NCI-H460 (cell line): ENCODE data around the gene C10orf105. TPM values are rescaled to one million over a fixed set of nuclear protein-coding genes. Genes with fewer than 3 reads are reported as not detected.

Source experiments
- DNase-seq: peaks from one replicate; pipeline ENCODE4 v3.0.0-alpha.2; 2016; ENCODE audit warnings: low read depth; ENCODE audit errors: extremely low read depth
- polyA plus RNA-seq: library from polyadenylated mRNA; depleted of rRNA; stranded (reverse); fragments of >200 nt; gene quantifications from 2 replicates; pipeline ENCODE4 v1.2.3, GENCODE V29; 2014; cell fraction: nucleus; rRNA removed
- total RNA-seq: library from RNA; depleted of rRNA; stranded (reverse); fragments of >200 nt; shearing (Covaris generic); gene quantifications from 2 replicates; pipeline ENCODE4 v1.2.3, GENCODE V29; 2014; rRNA removed

C10orf105 gene, protein sequence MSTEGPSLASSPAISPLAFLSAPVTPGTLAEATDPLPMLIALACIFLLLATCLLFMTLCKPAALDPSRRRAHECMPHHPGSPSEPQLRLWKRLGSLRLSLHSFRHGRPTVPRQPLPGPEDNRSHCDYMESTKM
- total RNA-seq = not detected in 2 replicates
- polyA plus RNA-seq = not detected in 2 replicates

GRCh38 chr10:71719464-71720201, at the start of gene C10orf105:
TSS of gene C10orf105 (minus strand) at chr10:71719778. CDS start at chr10:71716337, 3,441 bp downstream.
- no peak for DNase-seq

DNA sequence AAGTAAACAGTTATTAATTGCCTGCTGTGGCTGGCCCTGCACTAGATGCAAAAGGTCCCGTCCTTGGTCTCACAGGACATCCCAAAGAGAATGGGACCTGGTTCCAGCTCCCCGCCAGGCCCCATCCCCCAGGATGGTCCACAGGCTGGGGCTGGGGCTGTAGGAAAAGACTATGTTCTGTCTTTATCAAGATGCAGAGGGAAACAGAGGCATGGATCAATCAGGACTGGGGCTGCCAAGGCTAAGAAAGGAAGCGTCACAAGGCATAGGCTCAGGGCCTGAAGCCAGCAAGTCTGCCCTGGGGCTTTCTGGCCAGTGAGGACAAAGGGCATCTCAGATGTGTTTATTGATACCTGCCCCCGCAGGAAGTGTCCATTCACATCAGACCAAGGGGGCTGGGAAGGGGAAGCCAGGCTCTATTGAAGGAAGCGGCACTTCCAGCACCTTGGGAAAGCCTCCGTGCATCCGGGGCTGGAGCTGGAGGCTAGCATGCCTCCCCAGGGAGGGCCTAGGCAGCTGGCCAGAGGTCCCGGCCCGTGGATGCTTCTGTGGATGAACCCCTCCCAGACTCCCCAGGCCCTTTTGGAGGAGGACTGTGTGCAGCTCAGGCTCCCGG, 48.0 kb upstream of the C10orf105 start:
- peak; percentile 48 for DNase-seq

GRCh38 chr10:71766717-71767419, 47.3 kb upstream of the C10orf105 start:
- peak; percentile 92 for DNase-seq

DNA sequence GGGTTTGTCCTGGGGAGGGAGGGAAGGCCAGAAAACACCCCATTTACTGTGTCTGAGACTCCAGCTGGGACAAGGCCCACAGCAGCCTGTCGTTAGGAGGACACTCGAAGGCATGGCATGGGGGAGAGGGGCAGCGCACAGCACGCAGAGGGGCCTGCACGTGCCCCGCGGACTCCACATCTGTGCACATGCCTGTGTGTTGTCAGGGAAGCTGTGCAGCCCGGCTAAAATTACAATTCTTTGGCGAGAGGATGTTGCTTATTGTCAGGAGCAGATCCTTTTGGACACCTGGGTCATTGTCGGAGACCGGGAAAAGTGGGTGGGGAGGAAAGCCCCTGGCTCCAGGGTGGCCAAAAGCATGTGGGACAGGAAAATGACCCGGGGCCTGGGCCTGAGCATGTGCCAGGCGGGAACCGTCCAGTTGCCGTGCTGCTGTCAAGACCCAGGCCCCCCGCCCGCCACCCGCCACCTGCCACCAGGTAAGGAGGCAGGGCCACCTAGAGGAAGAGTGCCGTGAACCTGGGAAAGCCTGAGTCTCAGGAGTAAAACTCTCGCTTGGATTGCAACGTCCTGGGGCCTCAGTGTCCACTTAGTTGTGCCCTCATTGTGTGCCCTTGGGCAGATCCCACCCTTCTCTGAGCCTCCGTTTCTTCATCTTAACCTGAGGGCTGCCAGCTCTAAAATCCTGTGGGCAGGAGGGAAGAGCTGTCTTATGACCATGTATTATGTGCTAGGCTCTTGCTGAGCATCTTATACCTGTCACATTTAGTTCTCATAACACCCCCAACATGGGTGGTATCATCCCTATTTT, 46.5 kb upstream of the C10orf105 start:
- no peak for DNase-seq

DNA sequence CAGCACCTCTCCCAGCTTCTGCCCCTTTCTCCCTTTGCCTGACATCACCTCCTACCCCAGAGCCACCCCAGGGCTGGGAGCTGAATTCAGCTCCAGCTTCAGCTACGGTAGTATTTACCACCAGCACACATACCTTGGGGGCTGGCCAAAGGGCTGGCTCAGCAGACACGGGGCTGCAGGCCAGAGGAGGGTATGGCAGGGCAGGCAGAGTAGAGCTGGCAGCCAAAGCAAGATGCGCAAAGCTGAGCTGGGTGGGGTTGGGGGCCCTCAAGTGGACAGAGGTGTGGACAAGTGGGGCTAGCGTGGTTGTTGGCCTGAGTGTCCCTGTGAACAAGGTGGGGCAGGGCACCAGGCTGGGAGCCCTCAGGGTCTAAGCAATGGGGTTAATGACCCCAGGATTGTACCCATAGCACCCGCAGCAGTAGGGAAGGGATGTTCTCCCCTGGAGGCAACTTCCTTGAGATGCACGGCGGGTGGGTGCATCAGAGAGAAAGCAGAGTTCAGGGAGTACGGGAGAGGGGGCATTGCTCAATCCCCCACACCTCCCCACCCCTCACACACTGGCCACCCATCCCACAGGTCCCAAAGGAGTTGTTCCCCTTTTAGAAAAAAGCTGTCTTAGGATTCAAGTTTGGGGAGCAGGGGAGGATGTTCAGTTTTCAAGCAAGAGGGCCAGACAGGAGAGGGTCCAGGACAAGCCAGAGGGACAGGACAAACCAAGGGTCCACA, 45.8 kb upstream of the C10orf105 start:
- DNase-seq = no peak

- no peak for DNase-seq
These were observed 44.0 kb upstream of the C10orf105 start for GRCh38 chr10:71763352-71764127.

DNA sequence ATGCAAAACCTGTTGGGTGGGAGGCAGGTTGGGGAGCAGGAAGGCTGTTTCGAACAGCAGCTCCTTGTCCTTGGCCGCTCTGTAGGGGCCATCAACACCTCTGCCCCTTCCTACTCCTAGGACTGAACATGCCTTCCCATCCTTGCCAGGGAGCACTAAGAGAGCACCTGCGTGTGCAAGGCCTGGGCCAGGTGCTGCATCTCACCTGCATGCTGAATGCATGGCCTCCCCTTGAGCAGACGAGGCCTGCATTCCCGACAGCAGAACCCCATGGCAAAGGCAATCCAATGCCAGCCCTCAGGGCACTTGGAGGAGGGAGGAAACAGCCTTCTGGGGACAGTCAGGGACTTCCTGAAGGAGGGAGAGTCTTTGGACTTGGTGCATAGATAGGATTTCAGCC, 42.7 kb upstream of the C10orf105 start:
- no peak for DNase-seq

DNA sequence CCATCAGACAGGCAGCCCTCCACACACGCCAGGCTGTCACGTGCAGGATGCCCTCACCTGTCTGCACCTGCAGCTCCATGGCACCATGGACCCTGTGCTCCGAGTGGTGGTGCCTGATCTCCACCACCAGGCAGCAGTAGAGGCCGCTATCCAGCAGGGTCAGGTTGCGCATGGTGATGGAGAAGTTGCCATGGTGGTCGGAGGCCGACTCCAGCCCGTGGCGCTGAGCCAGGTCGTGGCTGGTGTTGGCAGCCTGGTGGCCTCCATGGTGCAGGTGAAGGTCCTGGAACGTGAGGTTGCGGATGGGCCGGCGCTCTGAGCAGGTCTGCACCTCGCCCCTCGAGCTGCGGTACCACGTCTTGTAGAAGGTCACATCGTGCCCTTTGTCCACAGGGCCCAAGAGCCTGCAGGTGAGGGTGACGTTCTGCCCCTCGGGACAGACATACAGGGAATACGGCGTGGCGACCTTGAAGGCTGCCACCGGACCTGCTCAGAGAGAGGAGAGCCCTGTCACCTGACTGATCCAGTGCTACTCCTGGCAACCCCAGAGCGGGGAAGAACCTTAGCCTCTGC, 42.0 kb upstream of the C10orf105 start:
- DNase-seq = no peak

GRCh38 chr10:71761105-71761511, 41.5 kb upstream of the C10orf105 start:
- DNase-seq = no peak

- no peak for DNase-seq
These were observed 37.9 kb upstream of the C10orf105 start for GRCh38 chr10:71757399-71757922.

- DNase-seq = no peak
These were observed 37.0 kb upstream of the C10orf105 start for GRCh38 chr10:71756311-71757191.

- DNase-seq = no peak
These were observed 35.8 kb upstream of the C10orf105 start for GRCh38 chr10:71755179-71755879.

DNA sequence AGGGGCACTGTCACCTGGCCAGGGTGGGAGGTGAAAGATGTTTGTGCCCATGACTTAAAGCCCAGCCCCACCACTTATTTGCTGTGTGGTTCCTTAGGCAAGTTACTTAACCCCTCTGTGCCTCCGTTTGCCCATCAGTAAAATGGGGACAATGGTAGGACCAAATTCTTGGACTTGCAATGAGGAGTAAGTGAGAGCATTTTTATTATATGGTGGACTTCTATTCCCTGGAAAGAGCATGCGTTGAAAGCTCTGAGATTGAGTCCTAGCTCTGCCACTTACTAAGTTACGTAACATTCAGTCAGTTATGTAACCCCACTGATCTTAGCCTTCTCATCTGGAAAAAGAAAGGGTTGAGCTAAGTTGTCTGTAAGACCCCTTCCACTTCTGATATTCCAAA, 35.0 kb upstream of the C10orf105 start:
- no peak for DNase-seq

DNA sequence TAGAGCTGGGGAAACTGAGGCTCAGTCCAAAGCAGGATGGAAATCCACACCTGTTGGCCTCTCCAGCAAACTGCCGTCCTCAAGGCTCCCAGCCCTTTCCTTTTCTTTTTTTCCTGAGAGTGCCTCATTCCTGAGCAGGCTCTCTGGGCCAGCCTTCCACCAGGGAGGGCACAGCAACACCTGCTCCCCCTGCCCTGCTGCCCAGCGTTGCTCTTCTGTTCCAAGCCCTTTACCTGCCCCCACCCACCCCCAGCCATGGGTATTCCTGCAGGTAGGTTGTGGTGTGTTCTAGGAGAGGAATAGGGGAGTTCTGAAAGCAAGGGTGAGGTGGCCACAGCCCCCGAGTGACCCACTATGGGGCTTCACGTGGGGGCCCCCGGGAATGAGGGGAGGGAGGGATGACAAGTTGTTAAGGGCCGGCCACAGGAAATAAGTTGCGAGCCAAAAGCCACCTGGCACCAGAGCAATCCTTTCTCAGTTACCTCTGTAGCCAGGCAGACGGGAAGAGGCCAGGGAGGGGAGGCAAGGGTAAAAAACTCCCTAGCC, 34.5 kb upstream of the C10orf105 start:
- no peak for DNase-seq

DNA sequence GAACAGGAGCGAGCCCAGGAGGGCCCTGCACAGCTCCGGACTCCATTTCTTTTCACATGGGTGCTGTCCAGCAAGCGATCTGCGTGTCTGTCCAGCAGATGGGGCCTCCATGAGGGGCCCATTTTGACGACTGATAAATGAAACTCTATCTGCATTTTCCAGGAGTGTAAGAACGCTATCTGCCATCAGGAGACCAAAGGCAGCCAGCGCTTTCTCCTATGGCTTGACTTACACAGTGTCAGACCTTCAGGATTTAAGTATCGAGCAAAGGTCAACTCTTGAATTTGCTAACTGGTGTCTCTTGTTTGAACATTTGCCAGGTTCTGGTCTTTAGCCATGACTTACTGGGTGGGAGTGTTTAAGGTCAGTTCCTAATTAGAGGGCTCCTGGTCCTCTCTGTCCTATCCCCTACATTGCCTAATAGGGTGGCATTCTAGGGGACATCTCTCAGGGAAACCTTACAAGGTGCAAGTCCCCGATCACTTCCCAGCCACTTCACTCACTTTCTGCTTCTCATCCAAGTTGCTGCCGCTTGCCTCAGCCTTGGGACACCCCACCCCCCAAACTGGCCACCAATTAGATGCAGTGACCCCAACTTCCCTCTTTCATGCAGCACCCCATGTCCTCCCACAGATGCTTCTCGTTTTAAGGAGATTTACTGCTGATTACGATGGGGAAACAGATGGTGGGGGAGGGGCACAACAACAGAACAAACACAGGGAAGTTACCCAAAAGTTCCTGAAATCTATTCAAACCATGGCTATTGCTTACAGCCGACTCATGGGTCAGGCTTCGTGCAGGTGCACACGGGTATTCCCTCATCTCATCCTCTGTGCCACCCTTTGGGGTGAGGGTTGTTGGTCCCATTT, 33.7 kb upstream of the C10orf105 start:
- no peak for DNase-seq
